OCI-LY3 (cell line): ENCODE results near the gene FILIP1L.

Source experiments
- CTCF ChIP-seq: fragments of 200-600, 300-600 bp; sonication (generic); IDR thresholded peaks from 2 replicates; pipeline ENCODE4 v1.5.1; 2014; ENCODE audit warnings: antibody characterized with exemption, low read length, low read depth
- EZH2phosphoT487 ChIP-seq: fragments of 200-600 bp; shearing (Covaris generic); IDR thresholded peaks from 2 replicates; pipeline ENCODE4 v1.6.1; 2018; ENCODE audit warnings: antibody characterized with exemption, mixed run types, low read depth

- no peak for TF ChIP-seq CTCF
- no peak for TF ChIP-seq EZH2phosphoT487
Measured at GRCh38 chr3:100129941-100130340, 15.6 kb upstream of the FILIP1L start.
